ENCODE results near the gene WAPL.

WAPL gene

DNA sequence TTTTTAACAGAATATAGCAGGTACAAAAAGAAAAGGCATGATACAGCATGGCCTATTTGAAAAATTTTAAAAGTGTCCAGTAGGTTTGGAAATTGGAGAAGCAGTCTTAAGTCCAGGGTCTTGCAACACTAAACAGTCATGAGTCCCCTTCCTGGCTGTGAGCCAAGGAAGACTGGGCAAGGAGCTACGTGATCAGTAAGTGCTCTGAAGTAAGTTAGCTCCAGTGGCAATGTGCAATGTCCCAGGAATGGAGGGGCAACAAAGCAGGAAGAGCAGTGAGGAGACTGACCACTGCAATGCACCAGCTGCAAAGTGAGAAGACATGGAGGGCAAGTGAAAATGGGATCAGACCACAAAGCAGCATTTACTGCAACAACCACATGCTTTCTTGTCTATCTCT lies 82.0 kb downstream of the WAPL start:
- H3K4me3 ChIP-seq (ENCODE audit: low read depth, low read length), result no peak overlapping the region
- TF ChIP-seq, protein P1, sequence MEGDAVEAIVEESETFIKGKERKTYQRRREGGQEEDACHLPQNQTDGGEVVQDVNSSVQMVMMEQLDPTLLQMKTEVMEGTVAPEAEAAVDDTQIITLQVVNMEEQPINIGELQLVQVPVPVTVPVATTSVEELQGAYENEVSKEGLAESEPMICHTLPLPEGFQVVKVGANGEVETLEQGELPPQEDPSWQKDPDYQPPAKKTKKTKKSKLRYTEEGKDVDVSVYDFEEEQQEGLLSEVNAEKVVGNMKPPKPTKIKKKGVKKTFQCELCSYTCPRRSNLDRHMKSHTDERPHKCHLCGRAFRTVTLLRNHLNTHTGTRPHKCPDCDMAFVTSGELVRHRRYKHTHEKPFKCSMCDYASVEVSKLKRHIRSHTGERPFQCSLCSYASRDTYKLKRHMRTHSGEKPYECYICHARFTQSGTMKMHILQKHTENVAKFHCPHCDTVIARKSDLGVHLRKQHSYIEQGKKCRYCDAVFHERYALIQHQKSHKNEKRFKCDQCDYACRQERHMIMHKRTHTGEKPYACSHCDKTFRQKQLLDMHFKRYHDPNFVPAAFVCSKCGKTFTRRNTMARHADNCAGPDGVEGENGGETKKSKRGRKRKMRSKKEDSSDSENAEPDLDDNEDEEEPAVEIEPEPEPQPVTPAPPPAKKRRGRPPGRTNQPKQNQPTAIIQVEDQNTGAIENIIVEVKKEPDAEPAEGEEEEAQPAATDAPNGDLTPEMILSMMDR (IDR thresholded peaks at IDR 0.05; ENCODE audit: low read depth, low read length), result no peak

DNA sequence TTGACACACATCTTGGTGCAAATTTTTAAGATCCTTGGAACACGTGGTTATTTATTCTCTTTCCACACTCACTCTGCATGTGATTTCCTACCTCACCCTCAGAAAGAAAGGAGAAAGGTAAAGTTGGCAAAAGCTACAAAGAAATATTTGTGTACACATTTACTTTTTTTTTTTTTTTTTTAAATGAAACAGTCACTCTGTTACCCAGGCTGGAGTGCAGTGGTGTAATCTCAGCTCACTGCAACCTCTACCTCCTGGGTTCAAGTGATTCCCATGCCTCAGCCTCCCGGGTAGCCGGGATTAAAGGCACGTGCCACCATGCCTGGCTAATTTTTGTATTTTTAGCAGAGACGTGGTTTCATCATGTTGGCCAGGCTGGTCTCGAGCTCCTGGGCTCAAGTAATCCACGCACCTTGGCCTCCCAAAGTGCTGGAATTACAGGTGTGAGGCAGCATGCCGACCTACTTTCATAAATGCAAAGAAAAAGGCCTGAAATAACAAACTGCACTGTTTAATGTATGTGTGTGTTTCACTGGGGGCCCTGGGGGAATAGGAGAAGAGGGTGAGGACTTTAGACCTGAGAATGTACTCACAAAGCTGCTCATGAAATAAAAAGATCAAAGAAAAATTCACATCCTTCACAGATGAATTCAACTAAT lies 83.4 kb downstream of the WAPL start:
- TF ChIP-seq, protein P1 (IDR thresholded peaks at IDR 0.05; ENCODE audit: low read depth, low read length), result no peak
- no peak overlapping the region for H3K4me3 ChIP-seq (ENCODE audit: low read depth, low read length)

DNA sequence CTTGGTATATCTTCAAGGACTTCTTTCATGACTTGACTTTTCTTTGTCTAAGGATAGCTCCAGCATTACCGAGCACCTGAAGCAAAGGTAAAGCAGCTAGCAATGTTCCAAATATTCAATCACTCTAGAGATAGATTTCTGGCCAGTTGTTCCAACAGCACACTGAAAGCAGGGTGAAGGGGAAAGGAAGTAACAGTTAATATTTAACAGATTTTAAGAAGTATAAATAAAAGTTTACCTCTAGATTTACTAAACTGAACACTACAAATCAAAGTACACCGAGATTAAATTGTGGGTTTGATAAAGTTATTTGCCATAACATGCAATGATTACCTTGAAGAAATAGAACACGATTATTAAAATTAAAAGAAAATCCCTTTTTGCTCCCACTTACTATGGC lies 84.1 kb downstream of the WAPL start:
- TF ChIP-seq, protein P1 (IDR thresholded peaks at IDR 0.05; ENCODE audit: low read depth, low read length), result no peak
- no peak overlapping the region for H3K4me3 ChIP-seq (ENCODE audit: low read depth, low read length)

DNA sequence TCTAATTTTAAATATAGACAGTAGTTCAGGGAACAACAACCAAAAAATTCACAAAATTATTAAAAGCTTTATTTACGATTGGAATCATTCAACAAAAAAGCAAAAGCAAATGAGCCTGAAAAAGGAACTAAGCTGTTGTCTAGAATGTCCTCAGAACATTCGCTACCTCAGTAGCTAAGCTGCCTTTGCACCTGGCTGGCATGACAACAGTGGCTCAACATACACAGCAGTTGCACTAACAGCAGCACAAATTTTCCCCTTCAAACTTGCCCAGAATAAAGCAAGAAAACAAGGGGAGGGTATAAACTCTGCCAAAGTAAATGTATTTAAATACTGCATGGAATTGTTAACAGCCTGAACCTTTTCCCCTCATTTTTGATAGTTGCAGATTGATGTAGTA lies 84.6 kb downstream of the WAPL start:
- TF ChIP-seq, protein P1 (IDR thresholded peaks at IDR 0.05; ENCODE audit: low read depth, low read length), result no peak
- H3K4me3 ChIP-seq (ENCODE audit: low read depth, low read length), result no peak overlapping the region

DNA sequence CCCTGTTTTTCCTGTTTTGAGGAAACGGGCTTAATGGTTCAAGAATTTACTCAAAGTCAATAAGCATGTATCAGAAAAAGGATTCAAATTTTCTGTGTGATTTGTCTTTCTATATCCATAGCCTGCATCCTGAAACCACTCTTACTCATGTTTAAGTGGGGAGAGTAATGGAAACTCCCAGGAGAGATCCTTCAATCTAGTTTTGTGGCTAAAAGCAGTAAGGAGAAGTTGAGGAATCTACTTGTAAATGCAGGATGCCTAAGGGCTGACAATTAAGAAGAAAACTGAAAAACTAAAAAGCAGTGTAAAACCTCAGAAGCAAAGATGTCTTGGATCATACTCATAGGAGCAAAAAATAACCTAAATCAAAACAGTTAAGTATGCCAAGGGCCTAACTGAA lies 86.9 kb downstream of the WAPL start:
- TF ChIP-seq, protein P1 (IDR thresholded peaks at IDR 0.05; ENCODE audit: low read depth, low read length), result no peak

DNA sequence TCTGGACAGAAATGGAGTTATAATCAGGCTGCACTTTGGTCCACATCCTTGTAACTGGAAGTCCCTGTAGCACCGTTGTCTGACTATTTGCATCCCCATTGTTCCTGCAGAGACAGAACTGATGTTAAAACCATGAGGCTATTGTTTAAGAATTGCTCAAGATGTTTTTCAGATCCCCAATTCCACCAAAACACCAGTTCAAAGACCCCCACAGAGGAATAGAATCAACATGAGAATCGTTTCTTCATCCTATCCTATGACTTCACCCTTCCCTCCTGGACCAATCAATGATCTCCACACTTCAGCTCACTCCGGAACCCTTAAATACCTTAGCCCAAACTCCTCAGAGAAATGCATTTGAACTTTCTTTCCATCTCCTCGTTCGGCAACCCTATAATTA lies 97.9 kb downstream of the WAPL start:
- TF ChIP-seq, protein P1 (IDR thresholded peaks at IDR 0.05; ENCODE audit: low read depth, low read length), result no peak
- H3K4me3 ChIP-seq (ENCODE audit: low read depth, low read length), result no peak overlapping the region

More for the DNA sequence above, 86.9 kb downstream of the WAPL start:
- H3K4me3 ChIP-seq (ENCODE audit: low read depth, low read length), result no peak overlapping the region

DNA sequence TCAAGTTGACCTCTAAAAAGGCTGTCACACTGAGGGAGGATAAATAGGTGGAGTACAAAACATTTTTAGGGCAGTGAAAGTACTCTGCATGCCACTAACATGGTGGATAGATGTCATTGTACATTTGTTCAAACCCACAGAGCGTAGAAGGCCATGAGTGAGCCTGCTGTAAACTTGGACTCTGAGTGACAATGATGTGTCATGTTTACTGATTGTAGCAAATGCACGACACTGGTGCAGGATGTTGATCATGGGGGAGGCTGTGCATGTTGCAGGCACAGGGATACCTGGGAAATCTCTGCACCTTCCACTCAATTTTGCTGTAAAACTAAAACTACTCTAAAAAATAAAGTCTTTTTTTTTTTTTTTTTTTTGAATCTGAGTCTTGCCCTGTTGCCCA lies 102.5 kb downstream of the WAPL start:
- no peak overlapping the region for H3K4me3 ChIP-seq (ENCODE audit: low read depth, low read length)
- TF ChIP-seq, protein P1 (IDR thresholded peaks at IDR 0.05; ENCODE audit: low read depth, low read length), result no peak

Measured in WI38 (cell line).